H9 (cell line): ENCODE data around the gene TACR2. TPM values are rescaled to one million over a fixed set of nuclear protein-coding genes. Genes with fewer than 3 reads are reported as not detected.
A peak's percentile ranks its signal among the peaks of the same experiment; 100 is the strongest.

Experiments used
- DNase-seq: peaks from one replicate; pipeline ENCODE4 v3.0.0-alpha.2; 2017
- H2AFZ ChIP-seq: one replicate; pipeline ENCODE4 v1.6.1; 2013; ENCODE audit warnings: mild to moderate bottlenecking, low read length, control low read depth, moderate library complexity
- H2AK5ac ChIP-seq: 2 replicates; pipeline ENCODE4 v1.6.1; 2013; ENCODE audit warnings: low read length, control low read depth, mixed read lengths; ENCODE audit not compliant: insufficient read length
- H2BK120ac ChIP-seq: one replicate; pipeline ENCODE4 v1.6.1; 2013; ENCODE audit warnings: low read depth, mild to moderate bottlenecking, low read length, control low read depth, inconsistent platforms; ENCODE audit not compliant: poor library complexity, severe bottlenecking
- H2BK12ac ChIP-seq: 2 replicates; pipeline ENCODE4 v1.6.1; 2013; ENCODE audit warnings: low read length, control low read depth, mixed read lengths, low read depth; ENCODE audit not compliant: insufficient read length
- H2BK15ac ChIP-seq: 2 replicates; pipeline ENCODE4 v1.6.1; 2013; ENCODE audit warnings: low read depth, low read length, control low read depth
- H2BK20ac ChIP-seq: one replicate; pipeline ENCODE4 v1.6.1; 2013; ENCODE audit warnings: low read depth, mild to moderate bottlenecking, low read length, control low read depth, inconsistent platforms; ENCODE audit not compliant: poor library complexity, severe bottlenecking
- H2BK5ac ChIP-seq: 2 replicates; pipeline ENCODE4 v1.6.1; 2013; ENCODE audit warnings: low read length, control low read depth, mixed read lengths; ENCODE audit not compliant: insufficient read length
- H3K14ac ChIP-seq: 2 replicates; pipeline ENCODE4 v1.6.1; 2013; ENCODE audit warnings: low read length, control low read depth; ENCODE audit not compliant: insufficient read depth
- H3K18ac ChIP-seq: 2 replicates; pipeline ENCODE4 v1.6.1; 2013; ENCODE audit warnings: low read depth, mild to moderate bottlenecking, mixed read lengths, low read length, control low read depth; ENCODE audit not compliant: insufficient read length
- H3K23ac ChIP-seq: 2 replicates; pipeline ENCODE4 v1.6.1; 2013; ENCODE audit warnings: low read length, control low read depth, mixed read lengths, low read depth; ENCODE audit not compliant: insufficient read length
- H3K23me2 ChIP-seq: 2 replicates; pipeline ENCODE4 v1.6.1; 2013; ENCODE audit warnings: low read depth, mild to moderate bottlenecking, mixed read lengths, low read length, control low read depth; ENCODE audit not compliant: insufficient read length, poor library complexity, severe bottlenecking
- H3K27ac ChIP-seq: 2 replicates; pipeline ENCODE4 v1.5.1; 2013; ENCODE audit warnings: low read length, control low read depth, mixed read lengths, low read depth; ENCODE audit not compliant: insufficient read length
- H3K27me3 ChIP-seq: 2 replicates; pipeline ENCODE4 v1.6.1; 2013; ENCODE audit warnings: low read length, control low read depth, inconsistent platforms; ENCODE audit not compliant: insufficient read depth
- H3K4ac ChIP-seq: 2 replicates; pipeline ENCODE4 v1.6.1; 2013; ENCODE audit warnings: low read depth, mild to moderate bottlenecking, control low read depth, inconsistent platforms, low read length, moderate library complexity
- H3K4me1 ChIP-seq: 2 replicates; pipeline ENCODE4 v1.6.1; 2013; ENCODE audit warnings: low read length, control low read depth, inconsistent platforms; ENCODE audit not compliant: insufficient read depth
- H3K4me2 ChIP-seq: 2 replicates; pipeline ENCODE4 v1.6.1; 2013; ENCODE audit warnings: low read length, control low read depth, mixed read lengths; ENCODE audit not compliant: insufficient read length, insufficient read depth
- H3K56ac ChIP-seq: 2 replicates; pipeline ENCODE4 v1.6.1; 2013; ENCODE audit warnings: low read depth, mild to moderate bottlenecking, mixed read lengths, low read length, control low read depth; ENCODE audit not compliant: insufficient read length
- H3K79me1 ChIP-seq: 2 replicates; pipeline ENCODE4 v1.6.1; 2013; ENCODE audit warnings: low read depth, mild to moderate bottlenecking, moderate library complexity, low read length, control low read depth, inconsistent platforms; ENCODE audit not compliant: insufficient read depth, poor library complexity, severe bottlenecking
- H3K79me2 ChIP-seq: 2 replicates; pipeline ENCODE4 v1.6.1; 2013; ENCODE audit warnings: low read length, control low read depth, inconsistent platforms; ENCODE audit not compliant: insufficient read depth
- H3K9ac ChIP-seq: 2 replicates; pipeline ENCODE4 v1.6.1; 2013; ENCODE audit warnings: low read length, control low read depth, mixed read lengths; ENCODE audit not compliant: insufficient read length; ENCODE audit errors: extremely low read depth
- H3K9me3 ChIP-seq: one replicate; pipeline ENCODE4 v1.6.1; 2013; ENCODE audit warnings: low read depth, low read length, inconsistent platforms; ENCODE audit not compliant: control insufficient read depth
- H3T11ph ChIP-seq: one replicate; pipeline ENCODE4 v1.6.1; 2013; ENCODE audit warnings: mild to moderate bottlenecking, low read length, control low read depth, inconsistent platforms
- H4K20me1 ChIP-seq: one replicate; pipeline ENCODE4 v1.6.1; 2013; ENCODE audit not compliant: control insufficient read depth, insufficient read length, insufficient read depth
- H4K5ac ChIP-seq: 2 replicates; pipeline ENCODE4 v1.6.1; 2013; ENCODE audit warnings: low read depth, mild to moderate bottlenecking, mixed read lengths, low read length, control low read depth; ENCODE audit not compliant: insufficient read length
- H4K8ac ChIP-seq: replicated peaks from 2 replicates; pipeline ENCODE4 v1.6.1; 2013; ENCODE audit warnings: low read length, control low read depth, mixed read lengths, low read depth; ENCODE audit not compliant: insufficient read length
- H4K91ac ChIP-seq: 2 replicates; pipeline ENCODE4 v1.6.1; 2013; ENCODE audit warnings: low read depth, mild to moderate bottlenecking, moderate library complexity, mixed read lengths, low read length, control low read depth; ENCODE audit not compliant: insufficient read length
- H3K27ac Mint-ChIP-seq, 3 experiments: 2 replicates in 2 of 3; 3 replicates in 1 of 3; pipeline ENCODE4 v1.8.0; 2020 to 2021; ENCODE audit warnings: mixed read lengths in 3 of 3, mild to moderate bottlenecking in 1 of 3, moderate library complexity in 1 of 3
- H3K27me3 Mint-ChIP-seq: 2 replicates; pipeline ENCODE4 v1.8.0; 2021; ENCODE audit warnings: low read depth, mild to moderate bottlenecking, moderate library complexity, mixed read lengths
- H3K36me3 Mint-ChIP-seq, 3 experiments: 2 replicates in 2 of 3; 3 replicates in 1 of 3; pipeline ENCODE4 v1.8.0; 2020 to 2021; ENCODE audit warnings: low read depth in 3 of 3, mixed read lengths in 3 of 3; ENCODE audit not compliant: insufficient read depth in 1 of 3
- H3K4me1 Mint-ChIP-seq, 2 experiments: 2 replicates each; pipeline ENCODE4 v1.8.0; 2020; ENCODE audit warnings: mixed read lengths in 2 of 2
- H3K4me3 Mint-ChIP-seq, 2 experiments: 2 replicates in 1 of 2; 3 replicates in 1 of 2; pipeline ENCODE4 v1.8.0; 2020 to 2021; ENCODE audit warnings: mild to moderate bottlenecking in 2 of 2, mixed read lengths in 2 of 2, moderate library complexity in 1 of 2
- H3K9me3 Mint-ChIP-seq, 2 experiments: 2 replicates in 1 of 2; 3 replicates in 1 of 2; pipeline ENCODE4 v1.8.0; 2020; ENCODE audit warnings: mild to moderate bottlenecking in 2 of 2, mixed read lengths in 2 of 2, moderate library complexity in 1 of 2
- WGBS: extraction: QIAGEN DNeasy Blood & Tissue Kit; methylation state at CpG from one replicate; pipeline ENCODE4 v1.1.7; 2013; ENCODE audit warnings: missing lambda C conversion rate, low lambda C conversion rate, mixed read lengths; ENCODE audit not compliant: insufficient read length; ENCODE audit errors: extremely low coverage; 5-methylcytosine and 5-hydroxymethylcytosine counted together
- long read RNA-seq: library from polyadenylated mRNA; unstranded; transcript quantifications from one replicate; pipeline ENCODE4 v2.0.0, GENCODE V29; 2020
- total RNA-seq: library from RNA; stranded (reverse); gene quantifications from 2 replicates; pipeline ENCODE4 v1.2.1, GENCODE V29; 2021
- TF ChIP-seq, protein P1 (sequence below): fragments of 200-600 bp; sonication (generic); conservative IDR thresholded peaks from 3 replicates; pipeline ENCODE4 v1.8.0; 2021; ENCODE audit warnings: antibody characterized with exemption, mild to moderate bottlenecking

The TACR2 gene
- total RNA-seq, result not detected in 2 replicates
- long read RNA-seq, partial matches to known transcripts, result 0 of 1 reads
- long read RNA-seq, other reads (novel, unspliced or antisense), result 0 of 1 reads

DNA sequence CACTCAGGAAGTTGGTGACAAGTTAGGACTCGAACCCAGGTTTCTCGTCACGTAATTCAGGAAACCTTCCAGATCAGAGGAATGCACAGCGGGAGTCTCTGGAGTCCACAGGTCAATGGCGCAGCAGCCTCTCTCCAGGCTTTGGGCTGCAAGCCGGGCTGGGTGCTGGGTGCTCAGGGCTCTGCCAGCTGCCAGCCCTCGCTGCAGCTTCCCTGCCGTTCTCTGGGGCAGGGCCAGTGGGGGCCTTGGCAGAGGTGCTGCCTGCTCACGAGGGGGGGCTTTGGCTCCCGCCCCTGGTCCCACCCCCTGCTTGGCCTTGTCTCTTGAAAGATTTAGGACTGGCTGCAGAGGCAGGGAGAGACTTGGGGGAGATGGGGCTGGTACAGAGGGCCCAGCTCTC, at the start of gene TACR2:
Gene TACR2 (minus strand): TSS at position 224 of the 400 bp plus-strand sequence. CDS start 595 bp downstream, outside the sequence.
- Histone ChIP-seq H3K27me3 (no peaks in the 10 kb centered on the region; the same call in 1 of the 2 replicates), H4K8ac (no peak within 1 kb of the TSS), H2BK120ac (no peak within 1 kb of the TSS), H3K9ac (no peak within 1 kb of the TSS), H3K4ac (no peak within 1 kb of the TSS), H2BK20ac (no peak within 1 kb of the TSS), H2BK12ac (no peak within 1 kb of the TSS), H4K5ac (no peak within 1 kb of the TSS), H4K20me1 (no peaks in the 10 kb centered on the region), H3K18ac (no peak within 1 kb of the TSS), H4K91ac (no peak within 1 kb of the TSS), H2BK15ac (no peak within 1 kb of the TSS), H2AK5ac (no peak within 1 kb of the TSS), H3K4me1 (no peaks in the 10 kb centered on the region), H3K79me1 (no peaks in the 10 kb centered on the region), H3K23ac (no peak within 1 kb of the TSS), H2AFZ (no peak within 1 kb of the TSS), H3K9me3 (no peaks in the 10 kb centered on the region), H3K4me2 (no peak within 1 kb of the TSS), H2BK5ac (no peak within 1 kb of the TSS), H3K14ac (no peak within 1 kb of the TSS), H3T11ph (no peak within 1 kb of the TSS), H3K79me2 (no peaks in the 10 kb centered on the region), H3K27ac (no peak within 1 kb of the TSS), H3K56ac (no peak within 1 kb of the TSS), H3K23me2 (no peaks in the 10 kb centered on the region)
- no CpG with 5 or more reads among the region's 10 CpGs for WGBS
- Mint-ChIP-seq H3K9me3 (no peaks in the 10 kb centered on the region), H3K36me3 (no peaks in the 10 kb centered on the region), H3K4me1 (peaks cover 3 to 6% of the 10 kb centered on the region in 2 experiments; a peak in 3 of 4 replicates), H3K27ac (peak within 1 kb of the TSS in 1 of 3 experiments; percentile 55; a peak in 2 of 7 replicates), H3K27me3 (peaks cover 1% of the 10 kb centered on the region; the same call in 1 of the 2 replicates), H3K4me3 (no peak within 1 kb of the TSS)
- TF ChIP-seq, protein P1, sequence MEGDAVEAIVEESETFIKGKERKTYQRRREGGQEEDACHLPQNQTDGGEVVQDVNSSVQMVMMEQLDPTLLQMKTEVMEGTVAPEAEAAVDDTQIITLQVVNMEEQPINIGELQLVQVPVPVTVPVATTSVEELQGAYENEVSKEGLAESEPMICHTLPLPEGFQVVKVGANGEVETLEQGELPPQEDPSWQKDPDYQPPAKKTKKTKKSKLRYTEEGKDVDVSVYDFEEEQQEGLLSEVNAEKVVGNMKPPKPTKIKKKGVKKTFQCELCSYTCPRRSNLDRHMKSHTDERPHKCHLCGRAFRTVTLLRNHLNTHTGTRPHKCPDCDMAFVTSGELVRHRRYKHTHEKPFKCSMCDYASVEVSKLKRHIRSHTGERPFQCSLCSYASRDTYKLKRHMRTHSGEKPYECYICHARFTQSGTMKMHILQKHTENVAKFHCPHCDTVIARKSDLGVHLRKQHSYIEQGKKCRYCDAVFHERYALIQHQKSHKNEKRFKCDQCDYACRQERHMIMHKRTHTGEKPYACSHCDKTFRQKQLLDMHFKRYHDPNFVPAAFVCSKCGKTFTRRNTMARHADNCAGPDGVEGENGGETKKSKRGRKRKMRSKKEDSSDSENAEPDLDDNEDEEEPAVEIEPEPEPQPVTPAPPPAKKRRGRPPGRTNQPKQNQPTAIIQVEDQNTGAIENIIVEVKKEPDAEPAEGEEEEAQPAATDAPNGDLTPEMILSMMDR, result no peak
- no peak for DNase-seq
